HepG2 (cell line): ENCODE results near the gene RFFL. TPM values are rescaled to one million over a fixed set of nuclear protein-coding genes. Genes with fewer than 3 reads are reported as not detected.

Experiments
- BHLHE40 ChIP-seq: IDR thresholded peaks from 2 replicates; pipeline ENCODE4 v1.6.1; 2011; ENCODE audit warnings: low read length, improper control_type of control experiment
- CC2D1A ChIP-seq: sonication (generic); formaldehyde crosslinking; IDR thresholded peaks from 2 replicates; pipeline ENCODE4 v1.8.1; 2023; ENCODE audit warnings: mild to moderate bottlenecking, missing genetic modification reagents
- CREB1 ChIP-seq, 2 experiments: fragments of 450-650 bp in 1 of 2; IDR thresholded peaks; 2 replicates each; pipeline ENCODE4 v1.6.1; 2016 to 2017; ENCODE audit warnings: control low read depth in 1 of 2, mild to moderate bottlenecking in 1 of 2, missing compliant biosample characterization in 1 of 2, missing genetic modification characterization in 1 of 2
- ELF3 ChIP-seq: IDR thresholded peaks from 2 replicates; pipeline ENCODE4 v1.6.1; 2016; ENCODE audit warnings: missing genetic modification reagents, missing compliant biosample characterization
- HMG20A ChIP-seq: IDR thresholded peaks from 2 replicates; pipeline ENCODE4 v1.6.1; 2016; ENCODE audit warnings: borderline replicate concordance
- HMG20B ChIP-seq: conservative IDR thresholded peaks from 2 replicates; pipeline ENCODE4 v1.6.1; 2016; ENCODE audit warnings: missing genetic modification reagents, missing compliant biosample characterization
- JARID2 ChIP-seq: sonication (generic); formaldehyde crosslinking; IDR thresholded peaks from 2 replicates; pipeline ENCODE4 v1.8.1; 2023; ENCODE audit warnings: missing genetic modification reagents, inconsistent platforms; ENCODE audit not compliant: insufficient replicate concordance
- MIER3 ChIP-seq: IDR thresholded peaks from 2 replicates; pipeline ENCODE4 v1.6.1; 2016; ENCODE audit warnings: missing compliant biosample characterization, borderline replicate concordance
- PHF5A ChIP-seq: IDR thresholded peaks from one replicate; pipeline ENCODE4 v1.6.1; 2018; ENCODE audit warnings: low read depth, missing genetic modification reagents; ENCODE audit not compliant: unreplicated experiment
- RAD21 ChIP-seq: fragments of 450-650 bp; formaldehyde crosslinking; IDR thresholded peaks from 2 replicates; pipeline ENCODE4 v1.5.0; 2020; ENCODE audit warnings: mild to moderate bottlenecking
- RCOR2 ChIP-seq: IDR thresholded peaks from 2 replicates; pipeline ENCODE4 v1.6.1; 2016; ENCODE audit warnings: missing biosample characterization, missing genetic modification reagents
- RXRB ChIP-seq: IDR thresholded peaks from 2 replicates; pipeline ENCODE4 v1.6.1; 2016; ENCODE audit warnings: borderline replicate concordance, missing genetic modification reagents, missing compliant biosample characterization
- SALL1 ChIP-seq: sonication (generic); formaldehyde crosslinking; IDR thresholded peaks from 2 replicates; pipeline ENCODE4 v1.8.0; 2022; ENCODE audit warnings: mild to moderate bottlenecking, missing genetic modification reagents
- TARDBP ChIP-seq: sonication (generic); formaldehyde crosslinking; IDR thresholded peaks from 2 replicates; pipeline ENCODE4 v1.8.0; 2022; ENCODE audit warnings: mild to moderate bottlenecking, missing genetic modification reagents
- ZFX ChIP-seq: sonication (generic); formaldehyde crosslinking; IDR thresholded peaks from 2 replicates; pipeline ENCODE4 v1.4.0; 2020; ENCODE audit warnings: mild to moderate bottlenecking, low read depth, missing genetic modification reagents, moderate library complexity
- ZNF138 ChIP-seq: sonication (generic); formaldehyde crosslinking; IDR thresholded peaks from 2 replicates; pipeline ENCODE4 v1.5.0; 2020; ENCODE audit warnings: mild to moderate bottlenecking, low read depth, missing genetic modification reagents
- ZNF235 ChIP-seq: sonication (generic); formaldehyde crosslinking; IDR thresholded peaks from 2 replicates; pipeline ENCODE4 v1.8.1; 2023; ENCODE audit warnings: mild to moderate bottlenecking, missing genetic modification reagents, borderline replicate concordance
- ZNF256 ChIP-seq: sonication (generic); formaldehyde crosslinking; conservative IDR thresholded peaks from 2 replicates; pipeline ENCODE4 v1.4.0; 2020; ENCODE audit warnings: missing genetic modification reagents
- ZNF317 ChIP-seq: sonication (generic); formaldehyde crosslinking; IDR thresholded peaks from 2 replicates; pipeline ENCODE4 v1.5.0; 2020; ENCODE audit warnings: mild to moderate bottlenecking, missing genetic modification reagents
- ZNF614 ChIP-seq: IDR thresholded peaks from 2 replicates; pipeline ENCODE4 v1.6.1; 2018; ENCODE audit warnings: missing biosample characterization, missing genetic modification reagents, inconsistent platforms, borderline replicate concordance
- ZNF761 ChIP-seq: sonication (generic); formaldehyde crosslinking; conservative IDR thresholded peaks from 2 replicates; pipeline ENCODE4 v1.4.0; 2020; ENCODE audit warnings: mild to moderate bottlenecking, missing genetic modification reagents
- ZNF776 ChIP-seq: sonication (generic); formaldehyde crosslinking; IDR thresholded peaks from 2 replicates; pipeline ENCODE4 v1.4.0; 2020; ENCODE audit warnings: mild to moderate bottlenecking, missing genetic modification reagents
- ZNF878 ChIP-seq: sonication (generic); formaldehyde crosslinking; IDR thresholded peaks from 2 replicates; pipeline ENCODE4 v1.8.1; 2023; ENCODE audit warnings: mild to moderate bottlenecking, missing genetic modification reagents, moderate library complexity
- ZNF883 ChIP-seq: sonication (generic); formaldehyde crosslinking; IDR thresholded peaks from 2 replicates; pipeline ENCODE4 v1.5.1; 2020; ENCODE audit warnings: mild to moderate bottlenecking, missing genetic modification reagents; ENCODE audit errors: not compliant biosample characterization
- polyA plus RNA-seq, 8 experiments: library from polyadenylated mRNA; depleted of rRNA in 3 of 8; stranded (reverse) in 7 of 8; unstranded in 1 of 8; fragments of >200 nt; fragmentation: Illumina TruSeq in 4 of 8; extraction: Trizol in 4 of 8; gene quantifications; 2 replicates each; pipeline versions ENCODE4 v1.2.1 to v1.2.3, GENCODE V29; 2011 to 2016; ENCODE audit warnings: low read depth in 4 of 8, missing spikeins in 1 of 8, mixed read lengths in 1 of 8; ENCODE audit not compliant: insufficient read depth in 1 of 8
- total RNA-seq, 5 experiments: library from RNA; depleted of rRNA; stranded (reverse); fragments of >200 nt; fragmentation: Illumina TruSeq; extraction: Trizol; gene quantifications; 2 replicates each; pipeline ENCODE4 v1.2.3, GENCODE V29; 2016; ENCODE audit warnings: low read depth in 1 of 5
- TF ChIP-seq, protein P1 (sequence below): sonication (generic); formaldehyde crosslinking; conservative IDR thresholded peaks from 2 replicates; pipeline ENCODE4 v1.4.0; 2020; ENCODE audit warnings: missing genetic modification reagents
- TF ChIP-seq, protein P2 (sequence below): sonication (generic); formaldehyde crosslinking; IDR thresholded peaks from 2 replicates; pipeline ENCODE4 v1.4.0; 2020; ENCODE audit warnings: missing genetic modification reagents
- TF ChIP-seq, protein P3 (sequence below): sonication (generic); formaldehyde crosslinking; IDR thresholded peaks from 2 replicates; pipeline ENCODE4 v1.5.0; 2020; ENCODE audit warnings: missing genetic modification reagents, mild to moderate bottlenecking, borderline replicate concordance
- TF ChIP-seq, protein P4 (sequence below): sonication (generic); formaldehyde crosslinking; IDR thresholded peaks from 2 replicates; pipeline ENCODE4 v1.4.0; 2020; ENCODE audit warnings: mild to moderate bottlenecking, missing genetic modification reagents

Gene RFFL
- total and polyA plus RNA-seq, 2 of the 13 experiments (the other 11 are each of a cell fraction or from before 2014, with no cell fraction given) = 24.3 to 48.6 TPM

DNA sequence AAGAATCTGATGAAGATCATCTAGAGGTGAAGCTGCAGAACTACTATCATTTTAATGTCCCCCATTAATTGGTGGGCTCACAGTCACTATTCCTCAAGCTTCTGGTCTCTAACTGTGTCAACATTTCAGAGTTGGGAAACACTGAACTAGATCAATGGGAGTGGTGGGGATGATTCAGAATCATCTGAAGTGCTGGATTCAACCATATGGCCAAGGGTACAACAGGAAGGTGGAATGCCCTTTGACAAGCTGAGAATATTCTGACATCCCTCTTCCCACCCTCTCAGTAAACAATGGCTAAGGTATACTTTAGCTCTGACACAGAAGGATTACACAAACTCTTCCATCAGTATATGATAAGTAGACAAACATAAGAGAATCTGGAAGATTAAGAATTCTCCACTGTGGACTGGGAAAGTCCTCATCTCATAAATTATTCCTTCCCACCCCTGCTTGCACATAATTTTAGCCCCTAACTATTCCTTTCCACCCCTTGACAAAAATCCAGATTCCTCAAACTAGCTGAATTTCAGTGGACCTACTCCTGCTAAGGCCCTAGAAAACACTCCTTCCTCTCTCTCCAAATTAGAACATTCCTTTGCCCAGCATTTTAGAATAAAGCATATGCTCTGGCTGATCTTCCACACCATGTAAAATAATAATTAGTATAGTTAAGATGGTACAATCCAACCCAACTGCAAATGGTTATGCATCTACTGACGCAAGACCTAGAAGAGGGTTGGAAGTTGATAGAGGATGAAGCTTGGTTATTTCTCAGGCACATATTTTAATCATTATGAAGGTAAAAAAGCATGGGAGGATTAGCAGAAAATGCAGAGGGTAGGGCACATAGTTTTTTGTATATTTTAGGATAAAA lies 16.3 kb upstream of the RFFL start (continued):
- TF ChIP-seq, protein P1, sequence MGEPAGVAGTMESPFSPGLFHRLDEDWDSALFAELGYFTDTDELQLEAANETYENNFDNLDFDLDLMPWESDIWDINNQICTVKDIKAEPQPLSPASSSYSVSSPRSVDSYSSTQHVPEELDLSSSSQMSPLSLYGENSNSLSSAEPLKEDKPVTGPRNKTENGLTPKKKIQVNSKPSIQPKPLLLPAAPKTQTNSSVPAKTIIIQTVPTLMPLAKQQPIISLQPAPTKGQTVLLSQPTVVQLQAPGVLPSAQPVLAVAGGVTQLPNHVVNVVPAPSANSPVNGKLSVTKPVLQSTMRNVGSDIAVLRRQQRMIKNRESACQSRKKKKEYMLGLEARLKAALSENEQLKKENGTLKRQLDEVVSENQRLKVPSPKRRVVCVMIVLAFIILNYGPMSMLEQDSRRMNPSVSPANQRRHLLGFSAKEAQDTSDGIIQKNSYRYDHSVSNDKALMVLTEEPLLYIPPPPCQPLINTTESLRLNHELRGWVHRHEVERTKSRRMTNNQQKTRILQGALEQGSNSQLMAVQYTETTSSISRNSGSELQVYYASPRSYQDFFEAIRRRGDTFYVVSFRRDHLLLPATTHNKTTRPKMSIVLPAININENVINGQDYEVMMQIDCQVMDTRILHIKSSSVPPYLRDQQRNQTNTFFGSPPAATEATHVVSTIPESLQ (CRISPR knock-in tag) = no peak
- no peak for TF ChIP-seq ZNF138
- no peak for TF ChIP-seq ZNF235 (CRISPR knock-in tag)
- TF ChIP-seq ZNF776 (CRISPR knock-in tag) = no peak
- TF ChIP-seq JARID2 (CRISPR knock-in tag) = no peak
- peak; percentile 73; the same call in 1 of the 2 replicates for TF ChIP-seq HMG20A (CRISPR knock-in tag)
- TF ChIP-seq ELF3 (CRISPR knock-in tag) = peak; percentile 79
- TF ChIP-seq CREB1 (IDR thresholded peaks at IDR 0.05) = no peak
- peak; percentile 64 for TF ChIP-seq CREB1 (CRISPR knock-in tag; IDR thresholded peaks at IDR 0.05)
- TF ChIP-seq BHLHE40 = peak; percentile 49
- peak; percentile 68; the same call in 1 of the 2 replicates for TF ChIP-seq ZNF614
- no peak for TF ChIP-seq ZFX (CRISPR knock-in tag)
- TF ChIP-seq HMG20B = 0 out of 2 replicates have a peak, but pooled peaks have one; percentile 11
- peak; percentile 28; the same call in 1 of the 2 replicates for TF ChIP-seq MIER3 (CRISPR knock-in tag)
- peak; percentile 46 for TF ChIP-seq PHF5A (CRISPR knock-in tag)
- TF ChIP-seq TARDBP (CRISPR knock-in tag) = peak; percentile 44; the same call in 1 of the 2 replicates
- no peak for TF ChIP-seq ZNF761
- TF ChIP-seq ZNF317 (CRISPR knock-in tag) = no peak
- TF ChIP-seq, protein P2, sequence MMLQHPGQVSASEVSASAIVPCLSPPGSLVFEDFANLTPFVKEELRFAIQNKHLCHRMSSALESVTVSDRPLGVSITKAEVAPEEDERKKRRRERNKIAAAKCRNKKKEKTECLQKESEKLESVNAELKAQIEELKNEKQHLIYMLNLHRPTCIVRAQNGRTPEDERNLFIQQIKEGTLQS (CRISPR knock-in tag) = 0 out of 2 replicates have a peak, but pooled peaks have one; percentile 38
- TF ChIP-seq, protein P3, sequence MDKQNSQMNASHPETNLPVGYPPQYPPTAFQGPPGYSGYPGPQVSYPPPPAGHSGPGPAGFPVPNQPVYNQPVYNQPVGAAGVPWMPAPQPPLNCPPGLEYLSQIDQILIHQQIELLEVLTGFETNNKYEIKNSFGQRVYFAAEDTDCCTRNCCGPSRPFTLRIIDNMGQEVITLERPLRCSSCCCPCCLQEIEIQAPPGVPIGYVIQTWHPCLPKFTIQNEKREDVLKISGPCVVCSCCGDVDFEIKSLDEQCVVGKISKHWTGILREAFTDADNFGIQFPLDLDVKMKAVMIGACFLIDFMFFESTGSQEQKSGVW = no peak
- TF ChIP-seq ZNF256 (CRISPR knock-in tag) = no peak
- TF ChIP-seq, protein P4, sequence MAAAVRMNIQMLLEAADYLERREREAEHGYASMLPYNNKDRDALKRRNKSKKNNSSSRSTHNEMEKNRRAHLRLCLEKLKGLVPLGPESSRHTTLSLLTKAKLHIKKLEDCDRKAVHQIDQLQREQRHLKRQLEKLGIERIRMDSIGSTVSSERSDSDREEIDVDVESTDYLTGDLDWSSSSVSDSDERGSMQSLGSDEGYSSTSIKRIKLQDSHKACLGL (CRISPR knock-in tag) = no peak
- no peak for TF ChIP-seq CC2D1A (CRISPR knock-in tag)
- no peak for TF ChIP-seq RAD21 (CRISPR knock-in tag)
- TF ChIP-seq ZNF883 (CRISPR knock-in tag) = no peak
- TF ChIP-seq RXRB (CRISPR knock-in tag) = peak; percentile 57; the same call in 1 of the 2 replicates
- peak; percentile 46; the same call in 1 of the 2 replicates for TF ChIP-seq ZNF878 (CRISPR knock-in tag)
- TF ChIP-seq RCOR2 (CRISPR knock-in tag) = peak; percentile 58; the same call in 1 of the 2 replicates
- peak; percentile 46; the same call in 1 of the 2 replicates for TF ChIP-seq SALL1
